ENCODE data around the gene QSOX2.

The QSOX2 gene

GRCh38 chr9:136190237-136190601, 55.4 kb downstream of the QSOX2 start:
- no peak for DNase-seq (ENCODE audit: low read depth)

- no peak for DNase-seq (ENCODE audit: low read depth)
Observed at GRCh38 chr9:136189394-136190236, 56.0 kb downstream of the QSOX2 start.

GRCh38 chr9:136187683-136188586, 57.7 kb downstream of the QSOX2 start:
- DNase-seq (ENCODE audit: low read depth), result no peak

- no peak for DNase-seq (ENCODE audit: low read depth)
Observed at GRCh38 chr9:136187197-136187596, 58.4 kb downstream of the QSOX2 start.

GRCh38 chr9:136186386-136186785, 59.2 kb downstream of the QSOX2 start:
- DNase-seq (ENCODE audit: low read depth), result no peak

GRCh38 chr9:136185596-136186366, 59.8 kb downstream of the QSOX2 start:
- no peak for DNase-seq (ENCODE audit: low read depth)

GRCh38 chr9:136185066-136185465, 60.5 kb downstream of the QSOX2 start:
- no peak for DNase-seq (ENCODE audit: low read depth)

GRCh38 chr9:136182850-136183422, 62.7 kb downstream of the QSOX2 start:
- no peak for DNase-seq (ENCODE audit: low read depth)

- DNase-seq (ENCODE audit: low read depth), result no peak
Observed at GRCh38 chr9:136182420-136182787, 63.2 kb downstream of the QSOX2 start.

GRCh38 chr9:136181784-136182419, 63.7 kb downstream of the QSOX2 start:
- DNase-seq (ENCODE audit: low read depth), result no peak

GRCh38 chr9:136180586-136180985, 65.0 kb downstream of the QSOX2 start:
- DNase-seq (ENCODE audit: low read depth), result no peak

GRCh38 chr9:136179761-136180160, 65.9 kb downstream of the QSOX2 start:
- DNase-seq (ENCODE audit: low read depth), result no peak

- DNase-seq (ENCODE audit: low read depth), result no peak
Observed at GRCh38 chr9:136179101-136179616, 66.5 kb downstream of the QSOX2 start.

- no peak for DNase-seq (ENCODE audit: low read depth)
Observed at GRCh38 chr9:136178773-136179075, 66.9 kb downstream of the QSOX2 start.

- no peak for DNase-seq (ENCODE audit: low read depth)
Observed at GRCh38 chr9:136178061-136178772, 67.4 kb downstream of the QSOX2 start.

GRCh38 chr9:136177224-136177623, 68.4 kb downstream of the QSOX2 start:
- no peak for DNase-seq (ENCODE audit: low read depth)

GRCh38 chr9:136175616-136176197, 69.9 kb downstream of the QSOX2 start:
- DNase-seq (ENCODE audit: low read depth), result no peak

- no peak for DNase-seq (ENCODE audit: low read depth)
Observed at GRCh38 chr9:136174779-136175615, 70.6 kb downstream of the QSOX2 start.

- DNase-seq (ENCODE audit: low read depth), result no peak
Observed at GRCh38 chr9:136173648-136174290, 71.8 kb downstream of the QSOX2 start.
